RWPE1 (cell line): ENCODE measurements around the gene PLS3.

Experiments
- CTCF ChIA-PET: fragments of 350-600 bp; sonication (Branson Sonifier 250); formaldehyde crosslinking; extraction: SDS; loops from one replicate; lab custom pipeline; 2021; lab: Yijun Ruan, JAX
- POLR2A ChIA-PET: fragments of 400-600 bp; formaldehyde crosslinking; extraction: SDS; loops from one replicate; lab custom pipeline; 2020; ENCODE audit warnings: antibody characterized with exemption; ENCODE audit not compliant: low non-redundant PET; lab: Yijun Ruan, JAX
- DNase-seq: peaks from one replicate; pipeline ENCODE4 v3.0.0; 2012; ENCODE audit warnings: low spot score
- H3K27ac ChIP-seq: fragments of 450-650 bp; 2 replicates; pipeline ENCODE4 v1.5.1; 2017
- CTCF ChIP-seq: fragments of 450-650 bp; conservative IDR thresholded peaks from 2 replicates; pipeline ENCODE4 v1.5.1; 2017; ENCODE audit warnings: low read depth, mild to moderate bottlenecking

The PLS3 gene

DNA sequence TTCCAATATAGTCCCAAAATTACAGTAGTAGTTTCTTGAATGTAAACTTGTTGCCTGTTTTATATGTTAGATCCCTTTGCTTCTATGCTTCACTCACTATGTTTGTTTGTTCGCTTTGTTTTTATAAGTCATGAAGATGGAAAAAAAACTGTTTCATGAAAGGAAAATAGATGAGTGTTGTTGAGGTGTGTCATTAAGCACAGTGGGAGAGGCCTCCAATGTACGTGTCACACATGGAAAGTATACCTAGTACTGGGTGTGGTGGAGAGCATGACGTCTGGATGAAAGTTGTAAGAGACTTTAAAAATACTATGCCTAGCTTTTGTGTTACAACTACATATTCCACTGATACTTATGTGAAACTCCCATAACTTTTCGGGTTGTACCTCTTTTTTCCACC lies 28.4 kb downstream of the PLS3 start:
- no peak for TF ChIP-seq CTCF
- ChIA-PET CTCF (no interaction called here), POLR2A (no interaction called here)
- no peak for DNase-seq
- peak overlapping the region; percentile 38 for H3K27ac ChIP-seq

GRCh38 chrX:115591420-115591819 lies 30.4 kb downstream of the PLS3 start:
- ChIA-PET POLR2A (no interaction called here), CTCF (interaction anchor here (0.5 kb wide), 2 partner anchors 51 to 482 kb away, joined by 3 to 4 read pairs; no protein-coding TSS in a partner anchor)
- no peak for TF ChIP-seq CTCF
- H3K27ac ChIP-seq: no peak overlapping the region
- no peak for DNase-seq

- no peak overlapping the region for H3K27ac ChIP-seq
- CTCF ChIA-PET: interaction anchor here (0.5 kb wide), 2 partner anchors 51 to 483 kb away, joined by 3 to 4 read pairs; no protein-coding TSS in a partner anchor
Measured at GRCh38 chrX:115591856-115592842, 31.2 kb downstream of the PLS3 start.

GRCh38 chrX:115592997-115593734 lies 32.2 kb downstream of the PLS3 start:
- DNase-seq: peak; percentile 43
- POLR2A ChIA-PET: no interaction called here
- H3K27ac ChIP-seq: no peak overlapping the region
- TF ChIP-seq CTCF: no peak
- CTCF ChIA-PET: no interaction called here

More at GRCh38 chrX:115591856-115592842, 31.2 kb downstream of the PLS3 start:
- TF ChIP-seq CTCF: no peak
- DNase-seq: no peak
- POLR2A ChIA-PET: no interaction called here

DNA sequence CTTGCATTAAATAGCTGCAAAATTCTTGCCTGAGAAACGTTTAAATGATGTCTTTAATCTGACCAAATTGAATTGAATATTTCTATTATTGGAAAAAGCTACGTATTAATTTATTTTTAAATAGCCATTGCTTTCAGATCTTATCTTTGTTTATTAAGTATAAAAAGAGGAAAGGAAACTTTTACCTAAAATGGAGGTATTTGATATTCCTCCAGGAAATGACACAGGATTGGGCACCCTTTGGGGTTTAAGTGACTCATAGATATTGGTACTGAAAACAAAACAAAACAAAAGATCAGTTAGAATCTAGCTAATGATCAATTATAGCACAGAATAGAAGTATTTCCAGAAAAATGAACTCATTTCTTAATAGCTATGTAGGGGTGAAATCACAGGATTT lies 34.1 kb downstream of the PLS3 start:
- ChIA-PET CTCF (no interaction called here), POLR2A (no interaction called here)
- DNase-seq: no peak
- no peak for TF ChIP-seq CTCF
- H3K27ac ChIP-seq: no peak overlapping the region

GRCh38 chrX:115598556-115598955 lies 37.6 kb downstream of the PLS3 start:
- ChIA-PET POLR2A (no interaction called here), CTCF (no interaction called here)
- TF ChIP-seq CTCF: no peak
- H3K27ac ChIP-seq: no peak overlapping the region
- DNase-seq: no peak
